Activated T-cell treated with anti-CD3 and anti-CD28 coated beads for 48 hours (primary cell): Measurements from ENCODE around the gene GPC6.

Source experiments
- DNase-seq: peaks from one replicate; pipeline ENCODE4 v3.0.0-alpha.2; 2020; ENCODE audit warnings: low read depth

The GPC6 gene

DNA sequence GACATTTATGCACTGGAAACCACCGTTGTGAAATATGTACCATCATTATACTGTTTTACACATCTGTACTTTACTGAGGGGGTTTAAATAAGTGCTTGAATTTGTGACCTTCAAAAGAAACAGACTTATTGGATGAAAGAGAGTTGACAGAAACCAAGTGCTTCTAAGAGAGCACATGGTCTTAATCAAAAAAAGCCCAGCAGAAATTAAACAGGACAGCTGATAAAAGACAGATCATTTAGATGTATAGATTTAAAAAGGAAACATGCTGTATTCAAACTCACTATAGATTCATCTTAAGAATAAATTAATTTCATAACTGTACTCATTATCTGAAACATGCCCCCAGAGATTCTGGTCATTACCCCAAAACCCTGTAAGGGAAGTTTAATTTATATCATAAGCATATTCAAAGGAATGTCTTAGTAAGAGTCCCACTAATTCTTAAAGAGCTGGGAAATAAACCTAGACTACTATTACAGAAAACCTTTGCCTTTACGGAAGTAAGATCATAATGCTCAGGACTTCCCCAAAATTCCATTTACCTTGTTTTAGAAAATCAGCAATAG, 831.1 kb downstream of the GPC6 start:
- DNase-seq, result no peak

- no peak for DNase-seq
Measured at GRCh38 chr13:94058821-94059360, 832.3 kb downstream of the GPC6 start.

- no peak for DNase-seq
Measured at GRCh38 chr13:94061301-94061700, 834.7 kb downstream of the GPC6 start.

DNA sequence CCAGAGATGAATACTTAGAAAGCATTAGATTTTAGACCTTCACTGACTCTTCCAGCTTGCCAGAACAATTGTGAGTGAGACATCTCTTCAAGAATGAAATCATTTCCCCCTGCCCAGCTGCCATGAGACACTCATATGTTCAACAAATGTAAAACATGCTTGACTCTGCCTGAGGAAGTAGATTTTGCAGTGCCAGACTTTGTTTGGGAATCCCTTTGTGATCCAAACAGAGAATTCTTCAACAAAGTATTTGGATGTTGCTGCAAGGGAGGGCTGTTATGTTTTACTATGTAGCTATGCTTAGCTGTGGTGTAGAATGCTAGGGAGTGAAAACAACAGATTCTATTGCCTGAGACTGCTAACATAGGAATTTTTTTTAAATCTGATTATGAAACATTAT, 836.5 kb downstream of the GPC6 start:
- no peak for DNase-seq

DNA sequence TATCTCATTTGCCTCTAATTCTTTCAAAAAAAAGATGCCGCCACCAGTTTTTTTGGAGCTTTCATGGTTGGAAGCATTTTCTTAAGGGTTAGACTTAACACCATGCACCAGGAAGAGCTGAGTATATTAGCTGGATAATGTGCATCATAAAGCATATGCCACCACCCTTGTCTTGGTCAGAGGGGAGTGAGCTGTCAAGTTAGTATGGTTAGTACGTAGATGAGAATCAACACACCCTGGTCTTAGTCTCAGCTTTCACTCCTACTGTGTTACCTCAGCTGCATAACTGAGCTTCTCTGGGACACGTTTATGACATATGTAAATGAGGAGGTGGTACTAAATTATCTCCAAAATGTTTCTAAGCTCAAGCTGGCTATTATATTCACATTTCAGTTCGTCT, 837.2 kb downstream of the GPC6 start:
- no peak for DNase-seq

- no peak for DNase-seq
Measured at GRCh38 chr13:94065741-94066140, 839.1 kb downstream of the GPC6 start.

- no peak for DNase-seq
Measured at GRCh38 chr13:94073007-94073744, 846.6 kb downstream of the GPC6 start.

DNA sequence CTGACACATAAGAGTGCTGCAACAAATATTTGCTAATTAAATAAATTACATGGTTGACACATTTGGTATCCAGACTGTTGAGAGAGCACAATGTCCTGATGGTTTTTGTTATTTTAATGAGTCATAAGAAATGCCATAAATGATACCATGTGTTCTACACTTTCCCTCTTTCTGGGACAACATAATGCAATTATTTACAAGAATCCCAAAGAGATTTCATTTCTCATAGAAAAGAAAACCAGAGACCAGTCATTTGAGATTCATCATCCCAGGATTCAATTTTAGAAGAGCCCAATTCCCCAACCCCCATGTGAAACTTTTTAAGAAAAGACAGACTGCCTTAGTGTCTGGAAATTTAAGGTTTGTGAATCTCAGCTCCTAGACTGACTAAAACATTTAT, 853.3 kb downstream of the GPC6 start:
- no peak for DNase-seq

DNA sequence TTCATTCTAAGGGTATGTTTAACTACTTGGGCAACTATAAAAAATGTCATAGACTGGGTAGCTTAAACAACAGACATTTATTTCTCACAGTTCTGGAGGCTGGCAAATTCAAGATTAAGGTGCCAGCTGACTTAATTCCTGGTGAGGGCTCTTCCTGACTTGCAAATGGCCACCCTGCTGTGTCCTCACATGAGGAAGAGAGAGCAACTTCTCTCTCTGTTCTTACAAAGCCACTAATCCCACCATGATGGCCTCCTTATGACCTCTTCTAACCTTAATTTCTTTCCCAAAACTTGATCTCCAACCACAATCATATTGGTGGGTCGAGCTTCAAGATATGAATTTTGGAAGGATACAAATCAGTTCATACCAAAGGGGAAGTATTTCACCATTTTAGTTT, 853.9 kb downstream of the GPC6 start:
- no peak for DNase-seq

- DNase-seq, result no peak
Measured at GRCh38 chr13:94087100-94087499, 860.5 kb downstream of the GPC6 start.

GRCh38 chr13:94088742-94089141, 862.1 kb downstream of the GPC6 start:
- DNase-seq, result no peak

GRCh38 chr13:94090773-94091480, 864.3 kb downstream of the GPC6 start:
- no peak for DNase-seq

DNA sequence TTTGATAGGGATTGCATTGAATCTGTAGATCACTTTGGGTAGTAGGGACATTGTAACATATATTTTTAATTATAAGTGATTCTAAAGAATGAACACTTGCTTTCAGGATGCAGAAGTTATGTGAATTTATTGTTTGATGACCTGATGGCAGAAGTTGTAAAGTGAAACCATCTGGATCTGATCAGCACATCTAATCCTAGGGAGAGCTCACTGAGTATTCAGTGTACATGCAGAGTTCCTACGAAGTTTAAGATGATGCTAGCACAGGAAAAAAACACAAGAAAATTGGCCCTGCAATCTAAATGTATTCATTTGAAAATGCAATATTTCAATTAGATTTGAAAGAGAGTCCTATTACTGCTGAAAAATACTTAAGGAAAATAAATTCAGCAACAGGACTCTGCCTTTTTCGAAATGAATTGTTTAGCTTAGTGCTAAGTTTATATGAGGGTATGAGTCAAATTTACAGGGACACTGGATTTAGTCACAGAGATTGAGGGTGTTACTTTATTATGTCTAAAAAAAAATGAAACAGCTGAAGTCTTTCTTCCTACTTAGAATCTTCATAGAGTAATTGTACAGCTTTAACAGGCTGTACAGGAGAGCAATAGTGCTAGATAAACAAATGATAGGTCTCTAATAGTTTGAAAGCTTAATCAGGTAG, 867.2 kb downstream of the GPC6 start:
- no peak for DNase-seq

DNA sequence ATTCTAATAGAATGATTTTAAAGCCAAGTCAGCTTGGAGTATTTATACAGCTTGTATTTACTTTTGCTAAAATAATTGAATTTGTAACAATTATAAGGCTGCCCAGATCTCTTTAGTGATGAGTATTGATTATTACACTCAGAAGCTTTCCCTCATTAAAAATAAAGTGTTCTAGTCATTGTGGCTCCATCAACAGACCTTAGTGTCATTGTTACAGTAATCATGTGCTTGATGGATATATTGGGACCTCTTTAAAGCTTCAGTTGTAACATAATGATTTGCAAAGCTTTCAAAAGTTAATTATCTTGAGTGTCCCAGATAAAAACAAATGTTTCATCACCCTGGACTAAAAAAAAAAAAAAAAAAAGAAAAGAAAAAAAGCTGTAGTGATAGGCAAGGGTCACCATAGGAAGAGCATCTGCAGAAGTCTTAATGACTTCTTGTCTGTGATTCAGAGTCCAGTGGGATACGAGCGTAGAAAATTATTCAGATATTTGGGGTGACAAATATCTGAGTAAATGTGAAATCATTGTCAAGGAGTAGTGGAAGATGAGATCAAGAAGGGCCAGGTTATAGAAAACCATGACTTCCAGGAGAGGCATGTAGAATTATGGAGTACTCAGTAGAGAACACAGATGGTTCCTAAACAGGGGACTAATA, 883.2 kb downstream of the GPC6 start:
- DNase-seq, result no peak

GRCh38 chr13:94112227-94112626, 885.6 kb downstream of the GPC6 start:
- DNase-seq, result no peak

GRCh38 chr13:94112731-94113130, 886.1 kb downstream of the GPC6 start:
- no peak for DNase-seq

DNA sequence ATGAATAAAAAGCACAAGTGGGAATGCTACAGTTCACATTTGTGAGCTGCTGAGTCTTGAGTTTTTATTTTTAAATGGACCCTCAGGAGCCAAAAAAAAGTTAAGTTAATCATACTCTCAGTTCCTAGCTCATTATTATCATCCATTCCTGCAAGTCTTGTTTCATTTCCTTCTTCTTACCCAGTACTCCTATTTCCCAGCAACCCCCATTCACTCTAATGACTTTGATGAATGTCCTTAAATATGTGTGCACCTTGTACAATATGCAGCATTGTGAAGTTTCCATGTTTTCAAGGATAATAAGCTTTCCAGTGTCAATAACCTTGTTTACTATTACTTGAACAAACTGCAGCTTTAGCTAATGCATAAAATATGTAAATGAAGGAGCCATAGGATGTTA, 886.6 kb downstream of the GPC6 start:
- no peak for DNase-seq

DNA sequence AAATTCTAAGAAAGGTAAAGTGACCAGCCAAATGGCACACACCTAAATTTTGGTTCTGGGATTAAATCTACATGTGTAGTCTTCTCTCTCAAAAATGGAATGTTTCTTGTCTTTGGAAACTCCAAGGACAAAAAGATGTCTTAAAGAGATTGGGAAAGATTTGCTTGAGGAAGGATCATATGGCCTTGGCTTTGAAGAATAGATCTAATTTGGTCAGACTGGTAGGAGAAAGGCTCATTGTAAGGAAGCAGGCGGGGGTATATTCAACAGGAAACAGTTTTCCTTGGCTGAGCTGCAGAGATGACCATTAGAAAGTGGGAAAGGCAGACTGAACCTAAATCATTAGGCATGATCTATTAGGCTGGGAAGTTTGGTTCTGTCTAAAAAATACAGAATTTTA, 887.6 kb downstream of the GPC6 start:
- DNase-seq, result no peak

DNA sequence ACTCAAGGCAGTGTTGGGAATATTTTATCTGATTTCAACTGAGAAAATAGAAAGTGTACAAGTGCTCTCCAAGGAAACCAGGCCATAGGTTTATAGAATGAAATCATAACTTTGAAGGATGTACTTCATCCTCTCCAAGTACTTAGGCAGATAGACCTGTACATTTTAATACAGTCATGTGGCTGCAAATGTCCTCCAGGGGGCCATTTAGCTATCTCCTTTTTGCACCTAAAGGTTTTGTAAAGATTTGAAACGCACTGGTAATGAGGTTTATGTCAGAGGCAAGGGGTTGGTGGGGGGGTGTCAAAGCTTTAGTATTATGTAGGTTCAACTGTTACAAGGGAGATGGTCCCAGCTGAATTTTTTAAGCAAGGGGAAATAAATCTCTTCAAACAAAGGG, 888.4 kb downstream of the GPC6 start:
- no peak for DNase-seq

GRCh38 chr13:94119360-94119936, 892.8 kb downstream of the GPC6 start:
- no peak for DNase-seq

- no peak for DNase-seq
Measured at GRCh38 chr13:94120878-94121277, 894.3 kb downstream of the GPC6 start.

DNA sequence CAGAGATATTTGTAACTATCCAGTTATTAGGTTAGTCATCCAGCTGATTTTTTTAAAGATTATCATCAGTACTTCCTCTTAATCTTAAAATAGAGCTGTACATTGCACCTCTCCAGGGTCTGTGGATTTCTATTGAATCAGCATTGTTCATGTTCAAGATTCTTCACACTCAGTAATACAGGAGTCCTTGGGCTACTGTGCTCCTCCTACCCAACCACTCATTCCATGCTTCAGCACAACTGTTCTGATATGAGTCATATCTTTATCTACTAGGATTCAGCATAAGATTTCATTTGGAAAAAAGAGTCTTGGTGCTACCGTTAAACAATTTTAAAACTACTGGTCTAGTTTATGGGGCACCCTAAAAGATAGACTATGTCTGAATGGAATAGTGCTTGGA, 895.1 kb downstream of the GPC6 start:
- no peak for DNase-seq
